ENCODE data around the gene ALLC.

DNA sequence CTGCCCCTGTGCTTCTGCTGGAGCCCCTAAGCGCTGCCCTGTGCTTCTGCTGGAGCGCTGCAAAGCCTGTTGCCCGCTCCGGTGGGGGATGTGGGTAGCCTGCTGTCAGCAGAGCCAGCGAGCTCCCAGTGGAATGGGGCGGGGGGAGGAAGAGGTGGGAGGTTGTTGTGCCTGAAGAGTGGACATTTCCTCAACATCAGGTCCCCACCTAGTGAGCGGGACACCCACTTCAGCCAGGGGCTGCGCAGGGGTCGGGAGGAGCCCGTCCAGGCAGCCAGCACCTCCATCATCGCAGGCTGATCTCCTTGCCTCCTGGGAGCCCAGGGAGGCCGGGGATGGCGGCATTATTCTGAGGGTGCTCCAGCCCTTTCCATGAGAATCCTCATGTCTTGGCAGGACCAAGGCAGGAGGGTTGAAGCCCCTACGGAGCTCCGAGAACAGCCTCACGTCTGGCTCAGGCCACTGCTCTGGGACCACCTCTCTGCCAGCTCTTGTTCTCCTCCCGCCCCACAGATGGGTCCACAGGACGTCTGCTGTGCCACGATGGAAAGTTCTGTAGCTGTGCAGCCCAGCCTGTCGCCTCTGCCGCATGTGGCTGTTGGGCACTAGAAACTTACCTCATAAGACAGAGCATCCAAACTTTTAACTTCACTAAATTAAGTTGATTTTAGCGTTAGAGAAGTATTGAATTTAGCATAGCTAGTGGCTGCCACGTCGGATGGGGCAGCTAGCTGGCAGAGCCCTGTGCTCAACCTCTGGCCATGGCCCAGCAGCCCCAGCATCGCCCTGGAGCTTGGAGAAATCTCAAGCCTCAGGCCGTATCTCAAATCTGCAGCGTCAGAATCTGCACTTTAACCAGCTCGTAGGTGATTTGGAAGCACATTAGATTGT, 1.9 kb upstream of the ALLC start:
- TF ChIP-seq, protein P1, sequence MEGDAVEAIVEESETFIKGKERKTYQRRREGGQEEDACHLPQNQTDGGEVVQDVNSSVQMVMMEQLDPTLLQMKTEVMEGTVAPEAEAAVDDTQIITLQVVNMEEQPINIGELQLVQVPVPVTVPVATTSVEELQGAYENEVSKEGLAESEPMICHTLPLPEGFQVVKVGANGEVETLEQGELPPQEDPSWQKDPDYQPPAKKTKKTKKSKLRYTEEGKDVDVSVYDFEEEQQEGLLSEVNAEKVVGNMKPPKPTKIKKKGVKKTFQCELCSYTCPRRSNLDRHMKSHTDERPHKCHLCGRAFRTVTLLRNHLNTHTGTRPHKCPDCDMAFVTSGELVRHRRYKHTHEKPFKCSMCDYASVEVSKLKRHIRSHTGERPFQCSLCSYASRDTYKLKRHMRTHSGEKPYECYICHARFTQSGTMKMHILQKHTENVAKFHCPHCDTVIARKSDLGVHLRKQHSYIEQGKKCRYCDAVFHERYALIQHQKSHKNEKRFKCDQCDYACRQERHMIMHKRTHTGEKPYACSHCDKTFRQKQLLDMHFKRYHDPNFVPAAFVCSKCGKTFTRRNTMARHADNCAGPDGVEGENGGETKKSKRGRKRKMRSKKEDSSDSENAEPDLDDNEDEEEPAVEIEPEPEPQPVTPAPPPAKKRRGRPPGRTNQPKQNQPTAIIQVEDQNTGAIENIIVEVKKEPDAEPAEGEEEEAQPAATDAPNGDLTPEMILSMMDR (IDR thresholded peaks at IDR 0.05; ENCODE audit: low read depth, low read length, poor library complexity, severe bottlenecking): no peak
- TF ChIP-seq EZH2phosphoT487 (IDR thresholded peaks at IDR 0.05; ENCODE audit: borderline replicate concordance, low read length): no peak
